Activated CD8-positive, alpha-beta memory T cell treated with anti-CD3 and anti-CD28 coated beads for 1 hour (primary cell): ENCODE data around the gene RGS17.

Experiments used
- DNase-seq, 2 donors: peaks; one replicate each; pipeline ENCODE4 v3.0.0-alpha.2; 2020; ENCODE audit warnings: low read depth in 1 of 2; ENCODE audit errors: extremely low read depth in 1 of 2

RGS17 gene

GRCh38 chr6:153086225-153086990 lies 44.7 kb downstream of the RGS17 start:
- DNase-seq = no peak

- no peak for DNase-seq
Measured at GRCh38 chr6:153085239-153085638, 45.8 kb downstream of the RGS17 start.

- DNase-seq = no peak
Measured at GRCh38 chr6:153084393-153084792, 46.7 kb downstream of the RGS17 start.

- no peak for DNase-seq
Measured at GRCh38 chr6:153083869-153084268, 47.2 kb downstream of the RGS17 start.

GRCh38 chr6:153081914-153082313 lies 49.2 kb downstream of the RGS17 start:
- no peak for DNase-seq

- no peak for DNase-seq
Measured at GRCh38 chr6:153076431-153076830, 54.7 kb downstream of the RGS17 start.

GRCh38 chr6:153074761-153075160 lies 56.3 kb downstream of the RGS17 start:
- DNase-seq = no peak

- no peak for DNase-seq
Measured at GRCh38 chr6:153073841-153074240, 57.2 kb downstream of the RGS17 start.

- DNase-seq = no peak
Measured at GRCh38 chr6:153070756-153071155, 60.3 kb downstream of the RGS17 start.

GRCh38 chr6:153069897-153070296 lies 61.2 kb downstream of the RGS17 start:
- no peak for DNase-seq

GRCh38 chr6:153065222-153065621 lies 65.9 kb downstream of the RGS17 start:
- no peak for DNase-seq

- DNase-seq = no peak
Measured at GRCh38 chr6:153063936-153064335, 67.1 kb downstream of the RGS17 start.

- no peak for DNase-seq
Measured at GRCh38 chr6:153062516-153062915, 68.6 kb downstream of the RGS17 start.

- no peak for DNase-seq
Measured at GRCh38 chr6:153059757-153060156, 71.3 kb downstream of the RGS17 start.

GRCh38 chr6:153059311-153059710 lies 71.8 kb downstream of the RGS17 start:
- DNase-seq = no peak

- DNase-seq = no peak
Measured at GRCh38 chr6:153058909-153059308, 72.2 kb downstream of the RGS17 start.

- DNase-seq = no peak
Measured at GRCh38 chr6:153058291-153058690, 72.8 kb downstream of the RGS17 start.

GRCh38 chr6:153056308-153056707 lies 74.8 kb downstream of the RGS17 start:
- DNase-seq = no peak

- no peak for DNase-seq
Measured at GRCh38 chr6:153051801-153052200, 79.3 kb downstream of the RGS17 start.

- DNase-seq = no peak
Measured at GRCh38 chr6:153048631-153049030, 82.5 kb downstream of the RGS17 start.

GRCh38 chr6:153047386-153047785 lies 83.7 kb downstream of the RGS17 start:
- no peak for DNase-seq

GRCh38 chr6:153045271-153045670 lies 85.8 kb downstream of the RGS17 start:
- DNase-seq = no peak

- no peak for DNase-seq
Measured at GRCh38 chr6:153044295-153044694, 86.8 kb downstream of the RGS17 start.
